ENCODE results near the gene IZUMO1R. TPM values are rescaled to one million over a fixed set of nuclear protein-coding genes. Genes with fewer than 3 reads are reported as not detected.
"Not testable (repeated sequence)": the region's sequence is repeated elsewhere in the genome, so short reads cannot be mapped to it uniquely, and the experiment has no call there.

The IZUMO1R gene
- polyA plus RNA-seq, 4 donors: 0.22 TPM; not detected in 3

- DNase-seq (ENCODE audit: low read depth in 4 of 4, low spot score in 2 of 4): no peak
These were observed 18.1 kb downstream of the IZUMO1R start for GRCh38 chr11:94322501-94322900.

- no peak for DNase-seq (ENCODE audit: low read depth in 4 of 4, low spot score in 2 of 4)
These were observed 21.3 kb downstream of the IZUMO1R start for GRCh38 chr11:94325681-94326080.

GRCh38 chr11:94326947-94327346, 22.6 kb downstream of the IZUMO1R start:
- DNase-seq (ENCODE audit: low read depth in 4 of 4, low spot score in 2 of 4): no peak

- no peak for DNase-seq (ENCODE audit: low read depth in 4 of 4, low spot score in 2 of 4)
These were observed 24.3 kb downstream of the IZUMO1R start for GRCh38 chr11:94328587-94329080.

GRCh38 chr11:94329501-94329900, 25.1 kb downstream of the IZUMO1R start:
- no peak for DNase-seq (ENCODE audit: low read depth in 4 of 4, low spot score in 2 of 4)

GRCh38 chr11:94330789-94331188, 26.4 kb downstream of the IZUMO1R start:
- no peak for DNase-seq (ENCODE audit: low read depth in 4 of 4, low spot score in 2 of 4)

GRCh38 chr11:94332814-94333213, 28.4 kb downstream of the IZUMO1R start:
- no peak for DNase-seq (ENCODE audit: low read depth in 4 of 4, low spot score in 2 of 4)

GRCh38 chr11:94336033-94336432, 31.7 kb downstream of the IZUMO1R start:
- DNase-seq (ENCODE audit: low read depth in 4 of 4, low spot score in 2 of 4): no peak

GRCh38 chr11:94338651-94339050, 34.3 kb downstream of the IZUMO1R start:
- no peak for DNase-seq (ENCODE audit: low read depth in 4 of 4, low spot score in 2 of 4)

GRCh38 chr11:94342250-94342649, 37.9 kb downstream of the IZUMO1R start:
- DNase-seq (ENCODE audit: low read depth in 4 of 4, low spot score in 2 of 4): no peak

GRCh38 chr11:94343495-94343894, 39.1 kb downstream of the IZUMO1R start:
- DNase-seq (ENCODE audit: low read depth in 4 of 4, low spot score in 2 of 4): no peak

- DNase-seq (ENCODE audit: low read depth in 4 of 4, low spot score in 2 of 4): not testable (repeated sequence)
These were observed 41.9 kb downstream of the IZUMO1R start for GRCh38 chr11:94346311-94346710.

GRCh38 chr11:94350850-94351563, 46.6 kb downstream of the IZUMO1R start:
- not testable (repeated sequence) for DNase-seq (ENCODE audit: low read depth in 4 of 4, low spot score in 2 of 4)

Other genes starting within 250 kb of the IZUMO1R start
- gene PANX1, start 175.7 kb upstream of the IZUMO1R start, polyA plus RNA-seq (ENCODE audit: insufficient read length in 4 of 4): 10 to 100 TPM; 22.6 to 26.3 (median 25.8) TPM
- under 1 TPM; 0.54 to 0.92 (median 0.60) TPM for gene GPR83, start 96.8 kb downstream of the IZUMO1R start, polyA plus RNA-seq (ENCODE audit: insufficient read length in 4 of 4)
- gene MRE11, start 189.3 kb downstream of the IZUMO1R start, polyA plus RNA-seq (ENCODE audit: insufficient read length in 4 of 4): 10 to 100 TPM; 21.9 to 33.6 (median 27.8) TPM
- 10 to 100 TPM; 23.9 to 31.9 (median 26.0) TPM for gene ANKRD49, start 189.4 kb downstream of the IZUMO1R start, polyA plus RNA-seq (ENCODE audit: insufficient read length in 4 of 4)
- under 1 TPM in 1 of 4 donors, not detected in 3; 0.30 TPM for gene C11orf97, start 207.9 kb downstream of the IZUMO1R start, polyA plus RNA-seq (ENCODE audit: insufficient read length in 4 of 4)
- 1 to 10 TPM; 5.5 to 6.0 (median 5.8) TPM for gene FUT4, start 239.3 kb downstream of the IZUMO1R start, polyA plus RNA-seq (ENCODE audit: insufficient read length in 4 of 4)